Left ventricle myocardium inferior (tissue), 1 donor: ENCODE measurements around the gene CDC42BPA. TPM values are rescaled to one million over a fixed set of nuclear protein-coding genes. Genes with fewer than 3 reads are reported as not detected.

Source experiments
- DNase-seq: peaks from one replicate; pipeline ENCODE4 v3.0.0-alpha.2; 2020
- H3K27ac ChIP-seq: fragments of 200-600 bp; replicated peaks from 2 replicates; pipeline ENCODE4 v1.8.0; 2021
- H3K27me3 ChIP-seq: fragments of 200-600 bp; 2 replicates; pipeline ENCODE4 v1.8.0; 2021; ENCODE audit warnings: low read depth
- H3K36me3 ChIP-seq: fragments of 200-600 bp; 2 replicates; pipeline ENCODE4 v1.8.0; 2021
- H3K4me1 ChIP-seq: fragments of 200-600 bp; 2 replicates; pipeline ENCODE4 v1.8.0; 2021
- H3K4me3 ChIP-seq: fragments of 200-600 bp; 2 replicates; pipeline ENCODE4 v1.8.0; 2021; ENCODE audit warnings: mild to moderate bottlenecking, moderate library complexity
- H3K9me3 ChIP-seq: fragments of 200-600 bp; replicated peaks from 2 replicates; pipeline ENCODE4 v1.8.0; 2021
- CTCF ChIP-seq: fragments of 200-600 bp; IDR thresholded peaks from 2 replicates; pipeline ENCODE4 v1.8.0; 2021; ENCODE audit warnings: antibody characterized with exemption, mild to moderate bottlenecking, borderline replicate concordance
- intact Hi-C: fragments of 100-400 bp; cut with micrococcal nuclease; formaldehyde crosslinking; loops from one replicate; pipeline ENCODE4 v1.11.0; 2022
- total RNA-seq: library from RNA; stranded (reverse); fragmentation: NEBNext Ultra II Directional; extraction: Animal tissue kit (Norgen Biotek cat#: 25700); gene quantifications from one replicate; pipeline ENCODE4 v1.2.1, GENCODE V29; 2021
- donor health status: DM: no; HTN: yes; CAD: no; lungs with severe emphysema.

The CDC42BPA gene
- total RNA-seq, 1 donor from 2014 or later, result 35.1 TPM

GRCh38 chr1:227261501-227261900 is 56.8 kb downstream of the CDC42BPA start:
- Histone ChIP-seq H3K4me1 (peaks cover 45% of the 10 kb centered on the region), H3K36me3 (no peaks in the 10 kb centered on the region), H3K4me3 (no peak overlapping the region), H3K27me3 (no peaks in the 10 kb centered on the region), H3K27ac (no peak overlapping the region), H3K9me3 (no peaks in the 10 kb centered on the region)
- DNase-seq, result no peak
- intact Hi-C loops, result no loop called here
- no peak for TF ChIP-seq CTCF

GRCh38 chr1:227260433-227260832 is 57.9 kb downstream of the CDC42BPA start:
- no peaks in the 10 kb centered on the region for H3K9me3 ChIP-seq
- H3K27me3 ChIP-seq, result no peaks in the 10 kb centered on the region
- H3K36me3 ChIP-seq, result no peaks in the 10 kb centered on the region
- H3K4me1 ChIP-seq, result peaks cover 36% of the 10 kb centered on the region
- no peak for TF ChIP-seq CTCF
- intact Hi-C loops, result no loop called here
- no peak overlapping the region for H3K4me3 ChIP-seq
- no peak overlapping the region for H3K27ac ChIP-seq
- no peak for DNase-seq

GRCh38 chr1:227257964-227258363 is 60.3 kb downstream of the CDC42BPA start:
- intact Hi-C loops, result no loop called here
- Histone ChIP-seq H3K9me3 (no peaks in the 10 kb centered on the region), H3K27ac (no peak overlapping the region), H3K4me3 (no peak overlapping the region), H3K27me3 (no peaks in the 10 kb centered on the region), H3K36me3 (peaks cover 5% of the 10 kb centered on the region), H3K4me1 (peaks cover 40% of the 10 kb centered on the region)
- no peak for DNase-seq
- TF ChIP-seq CTCF, result no peak

- DNase-seq, result no peak
- Histone ChIP-seq H3K4me1 (peaks cover 20% of the 10 kb centered on the region), H3K27ac (peak overlapping the region; percentile 11), H3K4me3 (no peak overlapping the region), H3K36me3 (peaks cover 7% of the 10 kb centered on the region), H3K27me3 (no peaks in the 10 kb centered on the region), H3K9me3 (no peaks in the 10 kb centered on the region)
- intact Hi-C loops, result no loop called here
- TF ChIP-seq CTCF, result no peak
These were observed 63.1 kb downstream of the CDC42BPA start for GRCh38 chr1:227255086-227255732.

- TF ChIP-seq CTCF, result no peak
- Histone ChIP-seq H3K4me1 (peaks cover 10% of the 10 kb centered on the region), H3K4me3 (no peak overlapping the region), H3K9me3 (peaks cover under 1% of the 10 kb centered on the region), H3K36me3 (peaks cover 7% of the 10 kb centered on the region), H3K27me3 (no peaks in the 10 kb centered on the region), H3K27ac (no peak overlapping the region)
- intact Hi-C loops, result no loop called here
- no peak for DNase-seq
These were observed 65.2 kb downstream of the CDC42BPA start for GRCh38 chr1:227253065-227253464.
